ENCODE measurements around the gene ABCF3. TPM values are rescaled to one million over a fixed set of nuclear protein-coding genes. Genes with fewer than 3 reads are reported as not detected.
A peak's percentile ranks its signal among the peaks of the same experiment; 100 is the strongest.

The ABCF3 gene
- total and polyA plus RNA-seq, 2 donors (not counting 3 experiments of a cell fraction or from before 2014, with no cell fraction given) = 68.8 to 73.4 TPM

DNA sequence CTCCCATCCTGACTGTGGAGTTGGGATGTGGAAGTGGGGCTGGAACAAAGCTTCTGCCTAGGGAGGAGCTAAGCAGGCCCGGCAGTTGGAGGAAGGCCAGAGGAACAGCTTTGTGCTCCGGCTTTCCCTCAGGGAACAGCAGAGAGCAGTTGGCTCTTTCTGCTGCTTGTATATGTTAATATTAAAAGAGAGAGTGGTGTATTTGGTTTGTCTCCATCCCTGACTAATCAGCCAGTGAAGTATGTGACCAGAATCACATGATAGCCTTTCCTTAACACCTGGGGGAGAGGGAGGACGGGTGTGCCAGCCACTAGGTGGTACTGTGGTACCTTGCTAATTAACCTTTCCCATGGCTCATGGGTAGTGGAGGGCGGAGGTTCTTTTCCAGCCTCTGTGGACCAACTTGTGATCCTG is 40.9 kb upstream of the ABCF3 start:
- Histone ChIP-seq H3K9me1 (replicated peaks; ENCODE audit: control insufficient read depth, extremely low read depth, insufficient read depth, low read length) (no peaks in the 10 kb centered on the region), H4K20me1 (replicated peaks; ENCODE audit: control insufficient read depth, extremely low read depth, insufficient read depth, low read length) (no peaks in the 10 kb centered on the region), H3K4me2 (ENCODE audit: insufficient read depth, low read length) (no peak overlapping the region), H3K9me3 (replicated peaks; ENCODE audit: control insufficient read depth, insufficient read depth, low read length) (no peaks in the 10 kb centered on the region), H3K9ac (replicated peaks; ENCODE audit: extremely low read depth, insufficient read depth, low read length) (no peak overlapping the region), H3K4me1 (ENCODE audit: control insufficient read depth, extremely low read depth, insufficient read depth, low read length) (no peaks in the 10 kb centered on the region), H3K4me3 (replicated peaks in 1 of 3; ENCODE audit: insufficient read depth in 1 of 3, low read depth in 1 of 3, low read length in 3 of 3) (no peak overlapping the region), H3K79me2 (ENCODE audit: control insufficient read depth, insufficient read depth, low read length) (no peaks in the 10 kb centered on the region), H3K36me3 (ENCODE audit: control insufficient read depth in 2 of 2, extremely low read depth in 1 of 2, insufficient read depth in 2 of 2, low read length in 2 of 2) (peaks cover 34% of the 10 kb centered on the region in 2 experiments), H2AFZ (ENCODE audit: low read depth, low read length) (no peak overlapping the region), H3K27ac (ENCODE audit: insufficient read depth, low read depth, low read length) (no peak overlapping the region), H3K27me3 (ENCODE audit: control insufficient read depth in 2 of 2, insufficient read depth in 2 of 2, low read length in 2 of 2) (no peaks in the 10 kb centered on the region)
- DNase-seq (ENCODE audit: low read depth, low spot score) (peak; percentile 39), FAIRE-seq (peak; percentile 33)
- ChIA-PET POLR2A (interaction anchor here (0.6 kb wide), 1 partner anchor 134 kb away, joined by 5 read pairs; no protein-coding TSS in a partner anchor), CTCF (interaction anchor here (1.1 to 3.5 kb wide), 11 partner anchors 10 to 250 kb away, joined by 3 to 18 read pairs (median 7); partner anchors contain the start of genes ABCF3, DVL3, EEF1AKMT4 and EIF2B5)
- TF ChIP-seq, protein P1, sequence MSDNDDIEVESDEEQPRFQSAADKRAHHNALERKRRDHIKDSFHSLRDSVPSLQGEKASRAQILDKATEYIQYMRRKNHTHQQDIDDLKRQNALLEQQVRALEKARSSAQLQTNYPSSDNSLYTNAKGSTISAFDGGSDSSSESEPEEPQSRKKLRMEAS (IDR thresholded peaks at IDR 0.05; ENCODE audit: insufficient read depth, insufficient read length) = no peak
- TF ChIP-seq, protein P2, sequence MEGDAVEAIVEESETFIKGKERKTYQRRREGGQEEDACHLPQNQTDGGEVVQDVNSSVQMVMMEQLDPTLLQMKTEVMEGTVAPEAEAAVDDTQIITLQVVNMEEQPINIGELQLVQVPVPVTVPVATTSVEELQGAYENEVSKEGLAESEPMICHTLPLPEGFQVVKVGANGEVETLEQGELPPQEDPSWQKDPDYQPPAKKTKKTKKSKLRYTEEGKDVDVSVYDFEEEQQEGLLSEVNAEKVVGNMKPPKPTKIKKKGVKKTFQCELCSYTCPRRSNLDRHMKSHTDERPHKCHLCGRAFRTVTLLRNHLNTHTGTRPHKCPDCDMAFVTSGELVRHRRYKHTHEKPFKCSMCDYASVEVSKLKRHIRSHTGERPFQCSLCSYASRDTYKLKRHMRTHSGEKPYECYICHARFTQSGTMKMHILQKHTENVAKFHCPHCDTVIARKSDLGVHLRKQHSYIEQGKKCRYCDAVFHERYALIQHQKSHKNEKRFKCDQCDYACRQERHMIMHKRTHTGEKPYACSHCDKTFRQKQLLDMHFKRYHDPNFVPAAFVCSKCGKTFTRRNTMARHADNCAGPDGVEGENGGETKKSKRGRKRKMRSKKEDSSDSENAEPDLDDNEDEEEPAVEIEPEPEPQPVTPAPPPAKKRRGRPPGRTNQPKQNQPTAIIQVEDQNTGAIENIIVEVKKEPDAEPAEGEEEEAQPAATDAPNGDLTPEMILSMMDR (IDR thresholded peaks at IDR 0.05; ENCODE audit: extremely low read depth in 1 of 2, insufficient read depth in 1 of 2, low read depth in 1 of 2, low read length in 2 of 2) = peak; percentile 31 to 36
- no peak for TF ChIP-seq POLR2A (IDR thresholded peaks at IDR 0.05; ENCODE audit: low read depth, low read length)
- intact Hi-C loops (cut with micrococcal nuclease) (loop anchor here (2.0 kb wide), 1 partner anchor 144 kb away; no protein-coding TSS in a partner anchor), dilution Hi-C loops (cut with MboI; ENCODE audit: extremely low pct_ligation_motif_present, low sequenced_read_pairs) (no loop called here)
- no TSS peak for BruUV-seq (replicated peaks)

GRCh38 chr3:184145751-184146270 is 40.2 kb upstream of the ABCF3 start:
- POLR2A ChIA-PET = no interaction called here
- intact Hi-C loops (cut with micrococcal nuclease) = loop anchor here (2.0 kb wide), 1 partner anchor 143 kb away; no protein-coding TSS in a partner anchor
- no peak overlapping the region for H3K4me2 ChIP-seq (ENCODE audit: insufficient read depth, low read length)
- no peaks in the 10 kb centered on the region for H3K27me3 ChIP-seq (ENCODE audit: control insufficient read depth in 2 of 2, insufficient read depth in 2 of 2, low read length in 2 of 2)
- no peaks in the 10 kb centered on the region for H3K9me1 ChIP-seq (replicated peaks; ENCODE audit: control insufficient read depth, extremely low read depth, insufficient read depth, low read length)
- H3K4me1 ChIP-seq (ENCODE audit: control insufficient read depth, extremely low read depth, insufficient read depth, low read length) = no peaks in the 10 kb centered on the region
- peaks cover 28 to 29% of the 10 kb centered on the region in 2 experiments for H3K36me3 ChIP-seq (ENCODE audit: control insufficient read depth in 2 of 2, extremely low read depth in 1 of 2, insufficient read depth in 2 of 2, low read length in 2 of 2)
- dilution Hi-C loops (cut with MboI; ENCODE audit: extremely low pct_ligation_motif_present, low sequenced_read_pairs) = no loop called here
- no peak overlapping the region for H3K4me3 ChIP-seq (replicated peaks in 1 of 3; ENCODE audit: insufficient read depth in 1 of 3, low read depth in 1 of 3, low read length in 3 of 3)
- H3K79me2 ChIP-seq (ENCODE audit: control insufficient read depth, insufficient read depth, low read length) = no peaks in the 10 kb centered on the region
- H3K27ac ChIP-seq (ENCODE audit: insufficient read depth, low read depth, low read length) = no peak overlapping the region
- H2AFZ ChIP-seq (ENCODE audit: low read depth, low read length) = no peak overlapping the region
- H4K20me1 ChIP-seq (replicated peaks; ENCODE audit: control insufficient read depth, extremely low read depth, insufficient read depth, low read length) = no peaks in the 10 kb centered on the region
- H3K9me3 ChIP-seq (replicated peaks; ENCODE audit: control insufficient read depth, insufficient read depth, low read length) = no peaks in the 10 kb centered on the region
- no peak overlapping the region for H3K9ac ChIP-seq (replicated peaks; ENCODE audit: extremely low read depth, insufficient read depth, low read length)
- CTCF ChIA-PET = interaction anchor here (1.1 to 3.5 kb wide), 8 partner anchors 11 to 250 kb away, joined by 3 to 18 read pairs (median 8); partner anchors contain the start of genes DVL3, EEF1AKMT4 and EIF2B5
- DNase-seq (ENCODE audit: low read depth, low spot score) (no peak), FAIRE-seq (no peak)
- BruUV-seq (replicated peaks) = no TSS peak
- no peak for TF ChIP-seq FOS (IDR thresholded peaks at IDR 0.05; ENCODE audit: borderline replicate concordance, insufficient read depth, low read length)
- TF ChIP-seq JUN (IDR thresholded peaks at IDR 0.05; ENCODE audit: borderline replicate concordance, insufficient read depth, insufficient read length, low read depth) = no peak
- TF ChIP-seq, protein P2 (IDR thresholded peaks at IDR 0.05; ENCODE audit: extremely low read depth in 1 of 2, insufficient read depth in 1 of 2, low read depth in 1 of 2, low read length in 2 of 2) = no peak
- TF ChIP-seq MYC (IDR thresholded peaks at IDR 0.05; ENCODE audit: low read depth, low read length) = no peak
- TF ChIP-seq, protein P1 (IDR thresholded peaks at IDR 0.05; ENCODE audit: insufficient read depth, insufficient read length) = no peak
- no peak for TF ChIP-seq GATA2 (IDR thresholded peaks at IDR 0.05; ENCODE audit: insufficient read depth, insufficient read length, low read depth, low read length)
- no peak for TF ChIP-seq POLR2AphosphoS5 (IDR thresholded peaks at IDR 0.05; ENCODE audit: insufficient read depth, low read depth, low read length)
